ENCODE measurements around the gene VWDE.
"Not testable (repeated sequence)": the region's sequence is repeated elsewhere in the genome, so short reads cannot be mapped to it uniquely, and the experiment has no call there.

The VWDE gene

DNA sequence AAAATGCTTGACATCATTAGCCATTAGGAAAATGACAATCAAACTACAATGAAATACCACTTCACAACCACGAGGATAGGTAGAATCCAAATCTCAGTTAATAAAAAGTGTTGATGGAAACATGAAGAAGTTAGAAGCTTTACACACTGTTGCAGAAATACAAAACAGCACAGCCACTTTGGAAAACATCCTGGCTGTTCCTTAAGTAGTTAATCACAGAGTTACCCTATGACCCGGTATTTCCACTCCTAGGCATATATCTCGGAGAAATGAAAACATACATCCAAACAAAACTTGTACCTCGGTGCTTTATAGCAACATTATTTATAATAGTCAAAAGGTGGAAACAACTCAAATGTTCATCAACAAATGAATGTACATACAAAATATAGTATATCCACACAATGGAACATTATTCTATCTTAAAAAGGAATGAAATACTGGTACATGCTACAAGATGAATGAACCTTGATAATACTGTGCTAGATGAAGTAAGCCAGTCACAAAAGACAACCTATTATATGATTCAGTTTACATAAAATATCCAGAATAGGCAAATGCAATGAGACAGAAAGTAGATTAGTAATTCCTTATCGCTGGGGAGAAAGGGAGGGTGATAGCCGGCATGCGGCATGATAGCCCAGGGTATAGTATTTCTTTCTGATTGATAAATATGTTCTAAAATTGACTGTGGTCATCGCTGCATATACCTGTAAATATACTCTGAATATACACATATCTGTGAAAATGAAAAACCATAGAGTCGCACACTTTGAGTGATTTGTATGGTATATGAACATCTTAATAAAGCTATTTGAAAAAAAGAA, 1.9 kb downstream of the VWDE start:
- no peak for DNase-seq (ENCODE audit: low read depth in 2 of 2)

DNA sequence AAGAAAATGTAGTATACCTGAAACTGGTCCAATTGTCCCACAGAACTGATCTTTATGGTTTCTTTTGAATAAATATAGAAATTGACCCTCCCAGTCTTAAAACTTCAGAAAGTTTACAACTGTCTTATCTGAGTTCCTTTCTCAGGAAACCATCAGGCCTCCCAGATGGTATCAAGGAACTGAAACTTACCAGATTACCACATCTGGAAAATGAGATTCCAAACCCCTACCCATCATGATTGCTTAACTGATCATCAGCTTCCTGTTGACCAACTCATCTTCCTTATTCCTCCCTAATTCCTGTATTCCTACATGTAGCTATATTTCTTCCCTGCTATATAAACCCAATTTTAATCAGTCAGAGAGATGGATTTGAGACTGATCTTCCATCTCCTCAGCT, 5.5 kb downstream of the VWDE start:
- no peak for DNase-seq (ENCODE audit: low read depth in 2 of 2)

DNA sequence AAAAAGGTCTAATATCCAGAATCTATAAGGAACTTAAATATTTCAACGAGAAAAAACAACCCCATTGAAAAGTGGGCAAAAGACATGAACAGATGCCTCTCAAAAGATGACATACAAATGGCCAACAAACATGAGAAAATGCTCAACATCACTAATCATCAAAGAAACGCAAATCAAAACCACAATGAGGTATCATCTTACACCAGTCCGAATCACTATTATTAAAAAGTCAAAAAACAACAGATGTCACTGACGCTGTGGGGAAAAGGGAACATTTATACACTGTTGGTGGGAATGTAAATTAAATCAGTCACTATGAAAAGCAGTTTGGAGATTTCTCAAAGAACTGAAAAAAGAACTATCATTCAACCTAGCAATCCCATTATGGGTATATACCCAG, 6.0 kb downstream of the VWDE start:
- DNase-seq (ENCODE audit: low read depth in 2 of 2): no peak

DNA sequence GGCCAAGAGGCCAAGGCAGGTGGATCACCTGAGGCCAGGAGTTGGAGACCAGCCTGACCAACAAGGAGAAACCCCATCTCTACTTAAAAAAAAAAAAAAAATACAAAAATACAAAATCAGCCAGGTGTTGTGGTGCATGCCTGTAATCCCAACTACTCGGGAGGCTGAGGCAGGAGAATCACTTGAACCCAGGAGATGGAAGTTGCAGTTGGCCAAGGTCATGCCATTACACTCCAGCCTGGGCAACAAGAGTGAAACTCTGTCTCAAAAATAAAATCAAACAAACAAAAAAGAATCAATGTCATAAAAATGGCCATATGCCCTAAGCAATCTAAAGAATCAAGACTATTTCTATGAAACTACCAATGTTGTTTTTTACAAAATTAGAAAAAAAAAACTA, 7.0 kb downstream of the VWDE start:
- DNase-seq (ENCODE audit: low read depth in 2 of 2): not testable (repeated sequence)

DNA sequence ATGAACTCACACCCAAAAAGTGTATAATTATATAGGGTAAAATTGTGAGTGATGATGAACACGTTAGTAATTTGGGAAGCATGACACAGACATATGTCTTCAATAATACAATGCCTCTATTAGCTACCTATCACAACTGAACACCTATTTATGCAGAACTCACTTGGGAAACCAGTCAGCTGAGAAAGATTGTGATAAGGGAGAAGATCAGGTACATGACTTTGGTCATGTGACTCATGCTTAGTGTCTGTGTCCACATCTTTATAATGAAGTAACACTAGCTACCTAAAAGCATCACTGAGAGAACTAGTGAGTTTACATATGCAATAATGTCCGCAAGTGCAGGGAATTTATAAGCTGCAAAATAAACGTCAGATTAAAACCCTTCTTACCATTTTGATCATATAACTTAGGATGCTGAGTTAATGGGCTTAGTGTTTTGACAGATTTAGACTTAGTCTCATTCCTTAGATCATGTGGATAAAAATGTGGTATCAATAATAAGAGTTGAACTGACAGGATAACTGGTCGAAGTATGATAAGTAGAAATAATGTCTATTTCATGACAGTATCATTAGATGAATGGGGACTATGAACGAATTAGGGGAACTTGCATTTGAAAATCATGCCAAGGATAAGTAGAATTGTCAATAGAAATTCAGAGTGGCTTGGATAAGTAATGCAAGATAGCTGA, 11.6 kb downstream of the VWDE start:
- no peak for DNase-seq (ENCODE audit: low read depth in 2 of 2)

DNA sequence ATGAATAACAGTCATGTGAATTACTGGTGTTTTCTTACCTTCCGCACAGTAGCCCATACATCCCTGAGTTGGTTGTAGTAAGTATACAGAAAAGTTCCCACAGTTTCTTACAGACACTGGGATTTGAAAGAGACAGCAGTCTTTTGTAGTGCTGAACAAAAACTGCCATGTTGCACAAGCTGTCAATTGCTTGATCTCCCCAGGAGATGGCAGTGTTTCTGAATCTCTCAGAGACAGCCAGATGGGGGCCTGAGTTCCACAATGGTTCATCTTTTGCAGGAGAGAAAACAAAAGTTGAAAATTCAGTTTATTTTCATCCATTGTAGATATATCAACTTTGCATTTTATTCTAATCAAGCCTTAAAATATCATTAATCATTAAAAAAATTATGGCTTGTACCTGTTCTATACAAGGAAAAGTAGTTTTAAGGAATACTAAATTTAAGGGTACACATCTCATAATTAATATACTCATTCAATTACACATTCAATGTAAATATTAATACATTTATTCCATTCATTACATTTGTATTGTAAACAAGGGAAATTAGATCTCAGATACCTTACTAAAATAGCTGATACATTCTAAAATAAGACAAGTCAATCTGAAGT, 14.5 kb downstream of the VWDE start:
- DNase-seq (ENCODE audit: low read depth in 2 of 2): peak in 1 of 2 donors; percentile 4

DNA sequence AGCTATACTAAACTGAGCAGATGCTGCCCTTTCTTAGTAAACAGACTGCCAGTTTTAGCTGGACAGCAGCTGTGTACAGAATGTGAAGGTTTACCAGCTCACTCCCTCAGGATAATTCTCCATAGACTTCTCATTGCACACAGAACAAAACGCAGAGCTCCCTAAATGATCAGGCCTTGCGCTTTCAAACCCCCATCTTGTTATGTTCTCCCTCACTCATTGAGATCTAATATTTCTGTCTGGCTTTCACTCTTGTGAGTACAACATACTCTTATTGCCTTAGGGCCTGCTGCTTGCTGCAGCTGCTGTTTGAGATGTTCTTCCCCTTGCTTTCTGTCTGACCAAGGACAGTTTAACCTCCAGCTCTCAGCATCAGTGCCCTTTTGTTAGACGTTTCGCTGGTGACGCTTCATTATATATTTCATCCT, 17.3 kb downstream of the VWDE start:
- no peak for DNase-seq (ENCODE audit: low read depth in 2 of 2)

DNA sequence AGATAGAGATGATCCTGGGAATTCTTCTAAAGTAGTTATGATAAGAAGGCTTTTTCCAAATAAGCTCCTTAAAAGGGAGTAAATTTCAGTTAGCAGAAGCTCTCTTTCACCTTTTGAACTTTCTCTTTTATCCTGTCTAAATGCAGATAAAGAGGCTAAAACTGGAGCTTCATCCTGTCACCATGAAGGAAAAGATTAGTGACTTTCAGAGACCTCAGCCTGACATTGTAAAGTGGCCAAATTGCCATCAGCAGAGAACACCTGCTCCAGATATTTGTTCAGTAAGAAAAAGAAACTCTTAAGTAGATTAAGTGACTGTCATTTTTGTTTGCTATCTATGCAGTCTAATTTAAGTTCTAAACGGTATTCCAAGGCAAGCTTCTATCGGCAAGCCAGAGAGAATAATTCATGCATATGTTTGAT, 18.3 kb downstream of the VWDE start:
- no peak for DNase-seq (ENCODE audit: low read depth in 2 of 2)

DNA sequence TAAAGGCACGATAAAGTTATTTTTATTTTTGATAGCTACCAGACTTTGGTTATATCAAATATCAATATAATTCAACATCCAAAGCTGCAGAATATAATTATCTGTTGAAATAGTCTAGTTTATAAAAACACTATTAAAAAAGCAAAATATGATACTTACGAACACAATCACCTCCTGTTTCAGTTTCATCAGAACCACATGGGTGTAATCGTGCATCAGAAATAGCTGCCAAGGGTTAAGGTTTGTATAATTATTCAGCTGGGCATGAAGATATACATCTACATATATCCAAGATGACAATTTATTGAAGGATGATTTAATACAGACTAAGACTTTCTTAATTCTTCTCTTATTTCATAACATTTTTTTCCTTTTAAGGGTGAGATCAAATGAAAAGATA, 20.3 kb downstream of the VWDE start:
- DNase-seq (ENCODE audit: low read depth in 2 of 2): no peak

DNA sequence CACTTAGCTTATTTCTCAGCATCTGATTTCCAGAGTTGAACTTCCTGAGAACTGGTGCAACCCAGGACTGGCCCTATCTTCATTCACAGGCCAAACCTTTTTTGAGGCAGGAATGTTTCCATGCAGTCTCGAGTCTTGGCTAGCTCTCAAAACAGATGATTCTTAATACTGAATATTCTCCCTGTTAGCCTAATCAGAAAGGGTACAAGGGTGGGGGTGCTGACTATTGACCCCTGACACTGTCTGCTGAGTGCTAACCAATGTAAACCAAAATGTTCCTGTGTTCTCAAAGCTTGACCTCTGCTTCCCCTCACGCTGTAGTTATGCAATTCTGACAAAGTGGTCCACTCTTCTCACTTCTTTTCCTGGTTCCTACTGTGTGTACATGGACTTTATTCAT, 25.3 kb downstream of the VWDE start:
- no peak for DNase-seq (ENCODE audit: low read depth in 2 of 2)

DNA sequence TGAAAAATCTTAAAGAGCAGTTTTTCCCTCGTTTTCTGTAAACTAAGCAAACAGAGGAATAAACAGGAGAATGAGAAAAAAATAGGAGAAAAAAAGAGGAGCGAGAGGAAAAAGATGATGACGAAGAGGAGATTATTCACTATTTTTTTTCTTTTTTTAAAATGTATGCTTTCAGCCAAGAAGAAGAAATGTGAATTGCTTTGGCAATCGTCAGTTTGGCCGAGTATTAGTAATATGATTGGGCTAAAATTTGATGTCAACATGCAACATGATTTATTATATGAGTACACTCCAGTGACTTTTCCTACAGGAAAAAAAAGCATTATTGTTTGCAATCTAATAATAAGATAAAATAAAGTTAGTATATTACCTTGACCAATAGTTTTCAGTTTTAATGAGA, 26.3 kb downstream of the VWDE start:
- DNase-seq (ENCODE audit: low read depth in 2 of 2): no peak

DNA sequence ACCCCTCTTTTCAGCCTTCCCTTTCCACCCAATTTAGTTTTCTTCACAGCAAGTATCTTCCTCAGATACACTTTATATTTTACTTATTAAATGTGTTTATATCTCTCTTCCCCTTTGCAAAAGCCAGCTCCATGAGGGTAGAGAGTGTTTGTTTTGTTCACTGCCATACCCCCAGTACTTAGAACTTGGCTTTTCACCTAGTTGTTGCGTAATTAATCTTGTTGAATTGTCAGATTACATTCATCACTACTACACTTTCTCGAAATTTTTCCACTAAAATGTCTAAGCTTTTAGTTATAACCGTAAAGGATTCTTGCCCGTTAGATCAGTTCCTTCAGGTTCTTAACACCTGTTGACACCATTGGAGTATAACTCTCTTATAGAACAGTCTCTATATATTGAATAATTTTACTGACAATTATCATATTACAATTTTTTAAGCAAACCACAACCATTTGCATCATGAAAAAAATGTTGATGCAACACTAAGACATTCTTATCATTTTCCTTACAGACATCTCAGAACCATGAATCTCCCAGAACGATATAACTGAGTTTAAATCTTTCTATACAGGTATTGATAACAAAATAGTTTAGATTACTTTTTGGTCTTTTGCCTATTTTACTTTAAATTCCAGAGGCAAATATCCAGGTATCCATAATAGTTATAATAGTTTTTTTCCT, 29.9 kb downstream of the VWDE start:
- no peak for DNase-seq (ENCODE audit: low read depth in 2 of 2)

DNA sequence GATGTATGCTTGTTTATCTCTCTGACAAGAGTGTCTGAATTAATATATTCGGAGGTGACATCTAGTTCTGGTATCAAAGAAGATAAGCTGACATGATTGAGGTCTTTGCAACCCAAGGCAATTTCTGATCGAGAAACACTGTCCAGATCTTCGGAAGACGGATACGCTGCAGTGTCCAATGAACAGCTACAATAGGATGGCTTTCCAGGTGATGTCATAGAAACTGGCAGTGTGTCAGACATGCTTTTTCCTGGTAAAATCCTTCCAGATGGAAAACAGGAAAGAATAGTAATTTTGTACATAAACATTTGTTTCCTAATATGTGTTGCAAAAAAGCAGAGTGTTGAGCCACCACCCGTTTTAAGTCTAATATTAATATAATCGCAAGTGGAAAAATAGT, 33.4 kb downstream of the VWDE start:
- DNase-seq (ENCODE audit: low read depth in 2 of 2): no peak

DNA sequence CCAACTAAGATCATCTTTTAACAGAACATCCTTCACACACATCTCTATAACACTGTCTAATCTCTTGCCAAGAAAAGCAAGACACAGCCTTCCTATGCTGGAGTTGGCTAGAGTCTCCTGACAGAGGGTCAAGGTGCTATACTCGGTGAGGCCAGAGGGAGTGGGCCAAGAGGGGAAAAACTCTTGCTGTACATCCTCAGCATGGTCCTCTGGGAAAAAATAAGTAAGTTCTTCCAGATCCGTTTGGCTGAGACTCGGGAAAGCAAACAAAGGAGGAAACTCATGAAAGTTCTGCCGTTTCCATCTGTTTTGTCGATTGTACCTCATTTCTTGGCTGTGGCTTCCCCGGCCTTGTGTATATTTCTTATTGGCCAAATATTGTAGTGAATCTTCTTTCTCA, 33.9 kb downstream of the VWDE start:
- DNase-seq (ENCODE audit: low read depth in 2 of 2): no peak

DNA sequence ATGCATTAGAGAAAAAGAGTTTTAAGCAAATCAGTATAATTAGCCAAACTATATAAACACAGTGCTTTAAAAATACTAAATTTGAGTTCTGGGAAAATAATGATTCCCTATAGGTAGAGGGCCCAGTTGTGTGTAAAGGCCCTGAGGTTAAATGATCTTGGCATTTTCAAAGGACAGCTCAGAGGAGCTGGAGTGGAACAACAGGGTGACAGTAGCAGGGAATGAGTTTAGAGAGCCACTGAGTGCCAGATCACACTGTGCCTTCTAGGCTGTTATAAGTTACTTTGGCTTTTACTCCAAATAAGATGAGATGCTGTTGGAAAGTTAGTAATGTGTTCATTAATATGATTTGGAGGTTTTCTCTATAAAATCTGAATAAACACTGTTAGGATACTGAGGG, 34.6 kb downstream of the VWDE start:
- no peak for DNase-seq (ENCODE audit: low read depth in 2 of 2)

DNA sequence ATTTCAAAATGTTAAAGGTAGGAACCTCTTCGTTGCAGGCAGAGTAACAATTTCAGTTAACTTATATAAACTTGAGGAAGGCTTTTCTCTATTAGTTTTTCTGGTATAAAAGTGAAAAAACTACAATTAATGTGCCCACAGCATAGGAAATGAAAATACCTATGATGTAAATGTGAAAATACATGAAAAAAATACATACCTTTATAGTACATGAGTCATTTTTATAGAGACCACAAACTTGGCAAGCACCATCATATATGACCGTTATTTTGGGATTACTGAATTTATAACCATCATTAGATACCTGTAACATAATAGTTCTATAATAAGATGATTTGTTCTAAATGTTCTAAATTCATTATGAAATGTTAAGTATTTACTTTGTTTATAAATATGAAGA, 42.7 kb downstream of the VWDE start:
- DNase-seq (ENCODE audit: low read depth in 2 of 2): no peak

DNA sequence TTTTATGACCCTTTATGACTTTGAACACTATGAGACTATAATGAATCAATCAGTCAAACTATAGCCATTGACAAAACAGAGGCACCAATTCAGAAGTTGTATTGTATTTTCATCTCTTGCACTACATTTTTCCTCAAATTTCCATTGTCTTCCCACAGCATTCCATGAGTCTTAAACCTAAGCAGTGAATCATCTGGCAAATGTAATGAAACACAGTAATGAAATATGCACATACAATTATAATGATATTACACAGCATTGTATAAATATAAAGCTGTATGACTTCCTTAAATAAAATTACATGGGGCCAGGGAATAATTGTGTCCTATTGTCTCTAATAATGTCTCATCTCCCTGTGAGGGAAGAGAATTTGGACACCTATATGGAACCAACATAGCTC, 45.0 kb downstream of the VWDE start:
- no peak for DNase-seq (ENCODE audit: low read depth in 2 of 2)

DNA sequence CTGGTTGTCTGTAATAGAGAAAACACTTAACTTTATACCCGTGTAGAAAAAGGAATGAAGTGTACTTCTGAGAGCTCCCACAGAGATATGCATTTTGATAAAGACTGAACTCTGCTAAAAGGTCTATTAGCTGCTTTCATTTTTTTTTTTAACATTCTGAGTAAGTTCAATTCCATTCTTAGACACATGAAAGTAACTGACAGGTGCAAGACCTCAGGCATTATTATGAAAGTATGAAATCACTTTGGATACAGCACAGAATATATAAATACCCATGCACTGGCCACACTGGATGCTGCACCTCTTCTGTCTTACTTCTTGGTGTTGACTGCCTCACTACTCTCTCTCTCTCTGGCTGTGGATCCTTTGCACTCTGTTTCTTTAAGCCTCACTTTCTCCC, 46.2 kb downstream of the VWDE start:
- DNase-seq (ENCODE audit: low read depth in 2 of 2): no peak

DNA sequence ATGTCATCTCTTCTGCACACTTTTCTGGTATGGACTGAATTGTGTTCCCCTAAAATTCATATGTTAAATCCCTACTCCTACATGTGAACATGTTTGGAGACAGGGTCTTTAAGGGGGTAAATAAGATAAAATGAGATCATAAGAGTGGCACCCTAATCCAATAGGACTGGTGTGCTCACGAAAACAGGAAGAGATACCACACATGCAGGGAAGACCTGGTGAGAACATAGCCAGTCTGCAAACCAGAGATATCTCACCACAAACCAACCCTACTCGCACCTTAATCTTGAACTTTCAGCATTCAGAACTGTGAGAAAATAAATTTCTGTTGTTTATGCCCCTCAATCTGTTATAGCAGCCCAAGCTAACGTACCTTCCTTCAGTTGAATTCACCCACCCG, 51.8 kb downstream of the VWDE start:
- DNase-seq (ENCODE audit: low read depth in 2 of 2): no peak

DNA sequence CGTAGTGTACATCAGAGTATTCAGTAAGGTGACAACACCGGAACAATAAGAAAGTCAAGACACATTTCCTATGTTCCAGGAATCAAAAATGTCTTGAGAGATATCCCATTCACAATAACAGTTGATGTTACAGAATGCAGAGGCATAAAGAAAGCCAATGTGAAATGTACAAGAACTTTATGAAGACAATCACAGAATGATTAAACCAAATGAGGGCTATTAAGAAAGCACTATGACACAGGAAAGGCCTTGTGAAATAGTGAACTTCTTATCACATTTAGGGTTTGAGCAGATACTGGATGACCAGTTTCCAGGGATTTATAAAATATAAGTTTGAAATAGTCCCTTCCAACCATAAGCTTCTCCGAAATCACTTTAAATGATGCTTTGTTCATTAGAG, 52.7 kb downstream of the VWDE start:
- no peak for DNase-seq (ENCODE audit: low read depth in 2 of 2)

DNA sequence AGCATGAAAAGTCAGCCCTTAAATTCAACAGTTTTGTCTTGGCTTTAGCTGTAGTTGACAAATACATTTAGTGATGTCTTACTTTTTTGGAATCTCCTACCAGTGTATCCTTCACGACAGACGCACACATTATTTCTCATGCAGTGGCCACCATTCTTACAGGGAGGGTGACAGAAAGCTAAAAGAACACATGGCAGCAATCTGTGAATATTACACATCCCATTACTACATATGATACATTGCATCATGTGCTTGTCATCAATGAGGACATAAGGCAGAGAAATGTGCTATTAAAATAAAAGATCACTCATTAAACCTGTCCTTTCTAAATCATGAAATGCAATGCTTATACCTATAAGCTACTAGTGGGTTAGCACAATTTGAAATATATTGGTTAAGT, 66.6 kb downstream of the VWDE start:
- DNase-seq (ENCODE audit: low read depth in 2 of 2): no peak
